GM21381 (cell line): ENCODE results near the gene TRIP12.
A peak's percentile ranks its signal among the peaks of the same experiment; 100 is the strongest.
"Not testable (repeated sequence)": the region's sequence is repeated elsewhere in the genome, so short reads cannot be mapped to it uniquely, and the experiment has no call there.

Experiments
- ATAC-seq: cut with Tn5 transposase; IDR thresholded peaks from one replicate; pipeline ENCODE4 v1.9.1; 2021; ENCODE audit warnings: mild to moderate bottlenecking, moderate library complexity; ENCODE audit not compliant: unreplicated experiment

The TRIP12 gene

GRCh38 chr2:229835596-229836283, 86.1 kb downstream of the TRIP12 start:
- ATAC-seq, result no peak

- ATAC-seq, result not testable (repeated sequence)
These were observed 87.4 kb downstream of the TRIP12 start for GRCh38 chr2:229834368-229834767.

- peak; percentile 66 for ATAC-seq
These were observed 89.3 kb downstream of the TRIP12 start for GRCh38 chr2:229832510-229832898.

DNA sequence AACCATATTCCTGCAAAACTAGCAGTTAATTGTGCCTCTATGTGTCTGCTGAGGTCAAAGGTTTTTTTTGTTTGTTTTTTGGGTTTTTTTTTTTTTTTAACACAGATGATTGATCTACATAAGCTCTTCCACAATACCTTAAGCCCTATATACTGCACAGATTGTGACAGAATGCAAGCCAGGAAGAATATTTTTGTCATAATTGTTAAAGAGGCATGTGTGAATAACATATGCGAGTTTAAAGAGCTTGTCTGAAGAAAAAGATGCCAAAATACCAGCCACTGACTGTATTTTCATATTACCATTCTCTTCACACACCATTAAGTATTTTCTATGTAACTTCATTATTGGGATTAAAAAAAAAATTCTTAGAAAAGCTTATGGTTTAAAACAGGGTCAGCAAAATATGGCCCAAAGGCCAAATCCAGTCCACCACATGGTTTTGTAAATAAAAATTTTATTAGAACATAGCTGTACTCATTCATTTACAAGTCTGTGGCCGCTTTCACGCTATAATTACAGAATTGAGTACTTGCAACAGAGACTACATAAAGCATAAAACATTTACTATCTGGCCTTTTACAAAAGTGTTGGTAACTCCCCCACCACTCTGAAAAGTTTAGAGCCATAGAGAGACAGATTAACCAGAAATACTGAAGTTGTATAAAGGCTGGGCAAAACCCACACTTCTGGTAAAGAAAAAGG, 89.9 kb downstream of the TRIP12 start:
- peak; percentile 28 for ATAC-seq

GRCh38 chr2:229825476-229825875, 96.3 kb downstream of the TRIP12 start:
- no peak for ATAC-seq

- ATAC-seq, result no peak
These were observed 100.5 kb downstream of the TRIP12 start for GRCh38 chr2:229821316-229821715.

DNA sequence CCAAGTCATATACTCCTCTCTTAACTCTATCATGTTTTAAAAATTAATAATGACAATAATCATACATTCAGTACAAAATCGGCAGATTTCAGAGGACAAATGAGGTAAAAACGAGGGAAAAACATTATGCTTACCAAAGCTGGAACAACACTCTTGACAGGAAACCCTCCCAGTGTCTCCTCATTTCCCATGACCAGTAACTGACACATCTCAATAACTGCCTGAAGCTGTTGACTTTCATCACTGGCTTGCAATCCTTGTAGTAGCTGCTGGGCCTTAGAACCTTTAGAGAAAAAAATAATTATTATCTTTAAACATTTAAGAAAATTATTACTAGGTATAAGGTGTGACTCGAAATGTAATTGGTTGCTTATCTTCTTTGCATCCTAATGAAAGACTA, 103.6 kb downstream of the TRIP12 start:
- ATAC-seq, result no peak

GRCh38 chr2:229815858-229816257, 106.0 kb downstream of the TRIP12 start:
- ATAC-seq, result no peak

DNA sequence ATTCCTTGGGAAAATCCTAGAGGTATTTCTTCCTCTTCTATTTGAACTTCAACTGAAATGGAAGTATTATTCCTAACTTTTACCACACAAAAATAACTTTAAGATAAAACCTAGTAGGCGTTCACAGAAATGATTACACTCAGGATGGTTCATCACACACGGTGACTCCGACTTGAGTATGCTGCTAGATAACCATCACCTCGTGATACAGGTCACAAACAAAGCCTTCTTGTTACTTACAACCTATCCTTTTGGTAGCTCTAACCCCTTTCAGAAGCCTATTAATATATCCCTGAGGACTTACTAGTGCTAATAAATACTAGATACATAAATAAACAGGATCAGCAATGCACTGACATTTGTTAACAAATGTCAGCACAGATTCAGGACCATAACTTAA, 106.5 kb downstream of the TRIP12 start:
- ATAC-seq, result no peak

GRCh38 chr2:229810786-229811185, 111.0 kb downstream of the TRIP12 start:
- ATAC-seq, result no peak

- no peak for ATAC-seq
These were observed 116.2 kb downstream of the TRIP12 start for GRCh38 chr2:229805559-229805958.

- no peak for ATAC-seq
These were observed 119.0 kb downstream of the TRIP12 start for GRCh38 chr2:229802785-229803184.

DNA sequence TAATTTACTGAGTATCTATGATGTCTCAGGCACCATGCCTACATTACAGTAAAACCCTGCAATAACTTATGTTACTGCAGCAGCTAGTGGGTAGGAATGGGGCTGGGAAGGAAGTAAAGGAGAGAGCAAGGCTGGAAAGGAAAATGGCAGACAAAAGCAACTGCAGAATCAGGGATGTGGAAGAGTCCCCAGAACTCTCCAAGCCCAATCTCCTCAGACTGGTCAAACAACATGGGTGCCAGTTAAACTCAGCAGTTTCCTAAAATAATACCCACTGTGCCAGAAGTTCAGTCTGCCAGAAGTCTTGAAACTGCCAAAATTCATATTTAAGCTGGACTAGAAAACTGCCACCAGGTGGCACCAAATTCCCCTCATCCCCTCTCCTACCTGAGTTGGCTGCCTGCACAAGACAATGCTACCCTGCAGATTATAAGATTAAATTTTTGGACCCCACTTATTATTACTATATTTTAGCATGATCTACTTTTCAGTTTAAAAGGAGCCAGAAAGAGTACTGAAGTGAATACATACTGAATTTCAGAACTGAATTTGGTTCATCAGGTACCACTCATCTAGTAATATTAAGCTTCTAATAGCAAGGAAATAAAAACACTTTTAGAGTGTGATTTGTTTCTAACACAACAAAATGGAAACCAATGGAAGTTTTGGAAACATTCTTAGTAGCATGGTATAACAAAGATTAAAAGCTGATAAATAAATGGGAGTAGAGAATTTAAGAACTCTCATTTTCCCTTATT, 120.6 kb downstream of the TRIP12 start:
- peak; percentile 63 for ATAC-seq

DNA sequence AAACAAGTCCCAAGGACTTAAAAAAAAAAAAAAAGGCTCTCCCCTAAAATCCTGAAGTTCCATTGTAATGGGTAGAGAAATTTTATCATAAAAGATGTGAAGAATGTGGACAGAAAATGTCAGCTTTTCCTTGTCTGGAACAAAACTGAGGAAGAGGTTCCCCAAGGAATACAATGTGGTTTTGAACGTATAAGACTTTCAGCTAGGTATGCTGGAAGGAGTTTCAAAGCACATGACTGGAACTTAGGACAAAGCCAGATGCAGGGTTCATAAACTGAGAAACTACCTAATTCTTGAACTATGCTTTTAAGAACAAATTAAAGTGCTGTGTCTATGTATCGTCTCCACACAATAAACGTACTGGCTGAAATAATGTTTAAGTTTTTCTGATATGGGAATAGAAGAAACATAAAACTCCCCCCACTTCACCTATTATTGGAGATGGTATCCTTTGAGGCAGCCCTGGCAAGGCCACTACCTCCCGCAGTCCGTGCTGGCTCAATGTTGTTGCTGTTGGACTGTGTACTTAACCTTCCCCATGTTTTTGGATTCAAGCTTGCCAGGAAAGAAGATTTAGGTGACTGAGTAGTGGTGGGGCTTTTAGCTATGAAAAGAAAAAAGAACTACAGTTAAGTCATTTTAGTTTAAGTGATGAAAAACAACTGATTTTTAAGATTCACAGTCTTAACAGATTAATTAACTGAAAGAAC, 123.2 kb downstream of the TRIP12 start:
- no peak for ATAC-seq

DNA sequence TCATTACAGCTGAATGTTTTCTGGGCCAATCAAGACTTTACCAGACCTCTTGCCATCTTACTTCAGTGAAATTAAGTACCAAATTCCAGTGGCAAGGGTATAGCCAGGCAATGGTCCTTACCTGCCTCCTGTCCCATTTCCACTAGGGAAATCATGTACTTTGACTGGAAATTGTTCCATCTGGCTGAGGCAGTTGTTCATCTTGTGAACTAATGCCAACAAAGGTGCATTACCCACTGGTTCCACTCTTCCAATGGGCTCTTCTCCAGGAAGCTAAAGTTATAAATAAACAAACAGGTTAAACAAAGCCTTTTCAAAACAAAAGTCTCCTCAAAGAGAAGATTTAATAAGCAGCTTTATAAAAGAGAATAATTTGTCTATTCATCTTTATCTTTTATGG, 126.8 kb downstream of the TRIP12 start:
- no peak for ATAC-seq

- ATAC-seq, result no peak
These were observed 127.2 kb downstream of the TRIP12 start for GRCh38 chr2:229794636-229795035.

GRCh38 chr2:229786289-229786688, 135.5 kb downstream of the TRIP12 start:
- ATAC-seq, result not testable (repeated sequence)

DNA sequence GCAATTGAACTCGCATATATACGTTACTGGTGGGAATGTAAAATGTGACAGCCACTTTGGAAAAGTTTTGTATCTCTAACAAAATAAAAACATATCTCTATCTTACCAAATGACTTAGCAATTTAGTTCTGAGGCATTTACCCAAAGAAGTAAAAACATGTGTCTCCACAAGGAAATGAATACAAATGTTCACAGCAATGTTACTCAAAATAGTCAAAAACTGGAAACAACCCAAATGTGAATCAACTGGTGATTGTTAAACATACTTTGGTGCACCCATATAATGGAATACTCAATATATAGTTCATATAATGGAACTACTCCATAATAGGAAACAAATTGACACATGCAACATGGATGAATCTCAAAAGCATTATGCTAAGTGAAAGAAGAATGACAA, 137.0 kb downstream of the TRIP12 start:
- no peak for ATAC-seq

DNA sequence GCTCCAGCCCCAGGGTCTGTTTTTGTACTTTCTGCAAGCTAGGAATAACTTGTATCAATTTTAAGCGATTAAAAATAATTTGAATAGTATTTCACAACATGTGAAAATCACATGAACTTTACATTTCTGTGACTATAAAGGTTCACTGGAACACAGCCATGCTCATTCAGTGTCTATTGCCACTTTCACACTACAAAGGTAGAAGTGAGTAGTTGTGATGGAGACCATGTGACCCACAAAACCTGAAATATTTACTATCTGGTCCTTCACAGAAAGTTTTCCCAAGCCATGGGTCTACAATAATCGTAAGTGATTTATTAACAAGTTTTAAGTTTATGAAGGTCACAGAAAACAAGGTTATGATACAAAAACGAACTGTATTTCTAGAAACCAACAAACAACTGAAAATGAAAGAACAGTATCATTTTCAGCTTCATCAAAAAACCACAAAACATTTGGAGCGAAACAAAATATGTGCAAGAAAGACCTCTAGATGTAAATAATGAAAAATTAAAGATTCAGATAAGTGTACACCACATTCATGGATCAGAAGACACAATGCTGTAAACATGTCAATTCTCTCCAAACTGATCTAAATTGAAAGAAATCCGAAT, 138.6 kb downstream of the TRIP12 start:
- ATAC-seq, result peak; percentile 54

GRCh38 chr2:229780856-229781773, 140.7 kb downstream of the TRIP12 start:
- peak; percentile 41 for ATAC-seq
